ENCODE data around the gene LSM10.

The LSM10 gene

GRCh38 chr1:36397378-36398230 lies at the start of gene LSM10:
Gene LSM10 (minus strand): TSS chr1:36397908. CDS start chr1:36394129, 3,779 bp downstream.
- DNase-seq (ENCODE audit: low read depth, low spot score): peak; percentile 98

GRCh38 chr1:36447450-36447849 lies 49.7 kb upstream of the LSM10 start:
- DNase-seq (ENCODE audit: low read depth, low spot score): no peak

GRCh38 chr1:36446746-36447145 lies 49.0 kb upstream of the LSM10 start:
- no peak for DNase-seq (ENCODE audit: low read depth, low spot score)

- DNase-seq (ENCODE audit: low read depth, low spot score): no peak
Measured at GRCh38 chr1:36446271-36446670, 48.6 kb upstream of the LSM10 start.

- no peak for DNase-seq (ENCODE audit: low read depth, low spot score)
Measured at GRCh38 chr1:36443297-36443696, 45.6 kb upstream of the LSM10 start.

- DNase-seq (ENCODE audit: low read depth, low spot score): no peak
Measured at GRCh38 chr1:36442337-36442736, 44.6 kb upstream of the LSM10 start.

- no peak for DNase-seq (ENCODE audit: low read depth, low spot score)
Measured at GRCh38 chr1:36440646-36441045, 42.9 kb upstream of the LSM10 start.

- no peak for DNase-seq (ENCODE audit: low read depth, low spot score)
Measured at GRCh38 chr1:36440044-36440443, 42.3 kb upstream of the LSM10 start.

GRCh38 chr1:36438715-36439114 lies 41.0 kb upstream of the LSM10 start:
- DNase-seq (ENCODE audit: low read depth, low spot score): no peak

GRCh38 chr1:36436821-36437220 lies 39.1 kb upstream of the LSM10 start:
- peak; percentile 53 for DNase-seq (ENCODE audit: low read depth, low spot score)

GRCh38 chr1:36433102-36433501 lies 35.4 kb upstream of the LSM10 start:
- no peak for DNase-seq (ENCODE audit: low read depth, low spot score)

GRCh38 chr1:36432616-36433015 lies 34.9 kb upstream of the LSM10 start:
- DNase-seq (ENCODE audit: low read depth, low spot score): no peak

GRCh38 chr1:36425791-36426190 lies 28.1 kb upstream of the LSM10 start:
- DNase-seq (ENCODE audit: low read depth, low spot score): no peak

GRCh38 chr1:36421649-36422048 lies 23.9 kb upstream of the LSM10 start:
- DNase-seq (ENCODE audit: low read depth, low spot score): no peak

GRCh38 chr1:36420836-36421317 lies 23.2 kb upstream of the LSM10 start:
- peak; percentile 92 for DNase-seq (ENCODE audit: low read depth, low spot score)

- no peak for DNase-seq (ENCODE audit: low read depth, low spot score)
Measured at GRCh38 chr1:36420409-36420808, 22.7 kb upstream of the LSM10 start.

- no peak for DNase-seq (ENCODE audit: low read depth, low spot score)
Measured at GRCh38 chr1:36419569-36419968, 21.9 kb upstream of the LSM10 start.

GRCh38 chr1:36419140-36419539 lies 21.4 kb upstream of the LSM10 start:
- no peak for DNase-seq (ENCODE audit: low read depth, low spot score)

- DNase-seq (ENCODE audit: low read depth, low spot score): no peak
Measured at GRCh38 chr1:36417931-36418330, 20.2 kb upstream of the LSM10 start.

GRCh38 chr1:36415661-36416326 lies 18.1 kb upstream of the LSM10 start:
- no peak for DNase-seq (ENCODE audit: low read depth, low spot score)

- DNase-seq (ENCODE audit: low read depth, low spot score): no peak
Measured at GRCh38 chr1:36414384-36414783, 16.7 kb upstream of the LSM10 start.

- peak; percentile 27 for DNase-seq (ENCODE audit: low read depth, low spot score)
Measured at GRCh38 chr1:36411674-36412648, 14.3 kb upstream of the LSM10 start.

All from astrocyte of the hippocampus (primary cell).